Measurements from ENCODE around the gene LSG1. TPM values are rescaled to one million over a fixed set of nuclear protein-coding genes. Genes with fewer than 3 reads are reported as not detected.

The LSG1 gene
- total RNA-seq, 2 donors from 2014 or later = 42.0 to 52.6 TPM

DNA sequence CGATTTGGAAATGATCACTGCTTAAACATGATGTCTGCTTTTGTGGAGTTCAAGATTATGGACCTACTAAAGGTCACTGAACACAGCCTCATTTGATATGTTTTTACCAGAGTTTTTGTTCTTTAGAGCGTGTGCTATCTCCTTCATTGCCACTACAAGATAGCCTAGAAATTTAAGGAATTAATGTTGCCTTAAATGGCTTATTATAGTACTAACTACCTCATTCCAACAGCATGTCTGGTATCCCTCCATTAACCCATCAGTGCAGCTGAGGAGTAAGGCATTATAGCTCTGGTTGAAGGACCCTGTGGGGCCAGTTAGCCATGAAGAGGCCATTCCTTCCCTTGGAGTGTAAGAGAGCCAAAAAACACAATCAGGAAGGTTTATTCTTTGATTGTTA, 11.4 kb upstream of the LSG1 start:
- Mint-ChIP-seq H3K36me3 (ENCODE audit: low read depth) (no peaks in the 10 kb centered on the region), H3K4me1 (peaks cover 26% of the 10 kb centered on the region), H3K27me3 (peaks cover 8% of the 10 kb centered on the region), H3K4me3 (no peak overlapping the region), H3K27ac (no peak overlapping the region)
- ATAC-seq (no peak), DNase-seq (no peak)
- no peaks in the 10 kb centered on the region for H3K9me3 ChIP-seq (ENCODE audit: control insufficient read depth, low read length, poor library complexity, severe bottlenecking)

- Mint-ChIP-seq H3K27ac (no peak overlapping the region), H3K4me3 (no peak overlapping the region), H3K36me3 (ENCODE audit: low read depth) (no peaks in the 10 kb centered on the region), H3K4me1 (peaks cover 26% of the 10 kb centered on the region), H3K27me3 (peaks cover 8% of the 10 kb centered on the region)
- no peaks in the 10 kb centered on the region for H3K9me3 ChIP-seq (ENCODE audit: control insufficient read depth, low read length, poor library complexity, severe bottlenecking)
- DNase-seq (peak; percentile 22 to 50 (median 32)), ATAC-seq (peak; percentile 68)
Measured at GRCh38 chr3:194682694-194683310, 10.8 kb upstream of the LSG1 start.

DNA sequence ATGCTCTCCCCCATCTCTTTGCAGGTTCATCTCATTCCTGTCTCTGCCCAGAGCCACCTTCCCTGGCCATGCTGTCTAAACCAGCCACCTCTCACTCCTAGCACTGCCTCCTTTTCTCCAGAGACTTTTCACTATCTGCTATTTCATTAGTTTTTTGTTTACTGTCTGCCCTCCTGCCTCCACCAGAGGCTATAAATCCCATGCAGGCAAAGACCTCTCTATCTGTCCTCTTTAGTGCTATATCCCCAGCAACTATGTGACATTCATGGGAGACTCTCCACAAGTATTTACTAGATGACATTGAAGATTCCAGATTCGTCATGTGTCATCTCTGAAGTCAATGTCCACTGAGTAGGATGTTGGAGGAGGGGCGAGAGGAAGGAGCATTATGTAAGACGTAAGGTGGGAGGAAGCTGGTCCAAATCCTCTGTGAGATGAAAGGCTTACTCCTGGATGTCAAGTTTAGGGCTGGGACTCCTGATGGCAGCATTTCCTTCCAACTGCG, 10.2 kb upstream of the LSG1 start:
- Mint-ChIP-seq H3K27ac (no peak overlapping the region), H3K4me1 (peaks cover 23% of the 10 kb centered on the region), H3K27me3 (peaks cover 8% of the 10 kb centered on the region), H3K36me3 (ENCODE audit: low read depth) (no peaks in the 10 kb centered on the region), H3K4me3 (no peak overlapping the region)
- no peaks in the 10 kb centered on the region for H3K9me3 ChIP-seq (ENCODE audit: control insufficient read depth, low read length, poor library complexity, severe bottlenecking)
- DNase-seq = no peak
- ATAC-seq = no peak

DNA sequence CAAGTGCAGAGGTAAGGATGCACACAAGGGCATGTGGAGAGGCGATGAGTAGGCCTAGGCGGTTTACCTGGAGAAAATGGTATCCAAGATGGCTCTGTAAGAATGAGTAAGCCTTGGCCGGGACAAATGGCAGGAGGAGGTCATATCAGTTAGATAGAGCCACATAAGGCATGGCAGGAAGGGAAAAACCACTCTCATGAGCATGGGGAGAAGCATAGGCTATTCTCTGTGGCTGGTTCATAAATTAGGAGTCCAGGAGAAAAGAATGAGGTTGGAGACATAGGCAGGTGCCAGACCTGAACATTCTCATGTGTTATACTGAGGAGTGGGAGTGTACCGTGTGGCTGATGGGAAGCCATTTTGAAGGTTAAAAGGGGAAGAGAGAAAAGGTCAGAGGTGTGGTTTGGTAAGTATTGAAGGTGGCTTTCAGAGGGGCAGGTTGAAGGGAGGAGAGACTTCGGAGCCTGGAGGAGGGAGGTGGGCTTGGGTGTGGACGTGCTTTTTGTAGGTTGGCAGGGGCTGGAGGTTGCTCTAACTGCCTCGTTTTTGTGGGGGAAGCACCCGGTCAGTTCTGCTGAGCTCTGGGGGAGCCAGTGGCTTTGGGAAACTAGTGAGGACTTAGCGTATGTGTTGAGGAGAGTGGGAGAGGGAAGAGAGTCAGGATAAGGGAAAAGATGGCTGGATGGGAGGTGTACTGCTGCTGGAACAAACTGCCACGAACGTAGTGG, 9.1 kb upstream of the LSG1 start:
- no peak overlapping the region for H3K27ac Mint-ChIP-seq
- ATAC-seq (no peak), DNase-seq (no peak)
- H3K4me1 Mint-ChIP-seq = peaks cover 23% of the 10 kb centered on the region
- H3K9me3 ChIP-seq (ENCODE audit: control insufficient read depth, low read length, poor library complexity, severe bottlenecking) = no peaks in the 10 kb centered on the region
- H3K36me3 Mint-ChIP-seq (ENCODE audit: low read depth) = no peaks in the 10 kb centered on the region
- H3K4me3 Mint-ChIP-seq = no peak overlapping the region
- peaks cover 8% of the 10 kb centered on the region for H3K27me3 Mint-ChIP-seq

DNA sequence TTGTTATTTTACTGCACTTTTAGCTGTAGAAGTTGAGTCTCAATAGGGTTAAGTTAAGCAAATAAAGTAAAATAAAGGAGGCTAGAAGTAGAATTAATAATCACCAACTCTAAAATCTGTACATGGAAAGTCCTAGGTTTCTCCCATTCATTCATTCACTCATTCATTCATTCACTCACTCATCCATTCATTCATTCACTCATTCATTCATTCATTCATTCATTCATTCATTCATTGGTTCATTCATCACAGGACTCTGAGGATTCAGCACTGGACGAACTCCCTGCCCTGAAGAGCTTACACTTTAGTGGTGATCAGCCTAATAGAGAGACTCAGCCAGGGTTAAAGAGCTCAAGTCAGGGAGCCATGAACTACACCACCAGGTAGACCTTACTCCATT, 4.5 kb upstream of the LSG1 start:
- ATAC-seq = no peak
- DNase-seq = no peak
- Mint-ChIP-seq H3K4me1 (peaks cover 11% of the 10 kb centered on the region), H3K27ac (no peak overlapping the region), H3K27me3 (peaks cover 8% of the 10 kb centered on the region), H3K4me3 (no peak overlapping the region), H3K36me3 (ENCODE audit: low read depth) (no peaks in the 10 kb centered on the region)
- H3K9me3 ChIP-seq (ENCODE audit: control insufficient read depth, low read length, poor library complexity, severe bottlenecking) = no peaks in the 10 kb centered on the region

- ATAC-seq = no peak
Measured at GRCh38 chr3:194675680-194676079, 3.7 kb upstream of the LSG1 start.

GRCh38 chr3:194675081-194675640, 3.2 kb upstream of the LSG1 start:
- ATAC-seq (no peak), DNase-seq (no peak)
- H3K27ac Mint-ChIP-seq = no peak overlapping the region

More at GRCh38 chr3:194675680-194676079, 3.7 kb upstream of the LSG1 start:
- no peak for DNase-seq
- peaks cover 15% of the 10 kb centered on the region for H3K4me1 Mint-ChIP-seq
- no peaks in the 10 kb centered on the region for H3K36me3 Mint-ChIP-seq (ENCODE audit: low read depth)
- no peak overlapping the region for H3K4me3 Mint-ChIP-seq
- H3K27ac Mint-ChIP-seq = no peak overlapping the region
- H3K9me3 ChIP-seq (ENCODE audit: control insufficient read depth, low read length, poor library complexity, severe bottlenecking) = no peaks in the 10 kb centered on the region
- H3K27me3 Mint-ChIP-seq = peaks cover 8% of the 10 kb centered on the region

DNA sequence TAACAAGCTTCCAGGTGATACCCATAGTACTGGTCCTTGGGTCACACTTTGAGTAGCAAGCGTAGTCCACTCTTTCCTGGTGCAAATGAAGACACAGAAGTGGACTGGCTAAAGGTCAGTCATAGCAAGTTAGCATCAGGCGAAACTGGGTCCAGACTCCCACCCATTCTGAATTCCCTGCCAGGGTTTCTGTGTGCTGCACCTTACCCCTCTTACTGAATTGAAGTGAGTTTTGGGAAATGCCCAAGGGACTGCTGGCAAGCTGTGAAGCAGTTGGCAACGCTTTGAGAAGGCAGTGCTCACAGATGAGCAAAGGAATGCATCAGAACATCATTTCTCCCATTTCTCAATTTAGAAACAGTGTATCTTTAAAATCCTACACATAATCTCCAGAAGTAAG, 1.8 kb upstream of the LSG1 start:
- Mint-ChIP-seq H3K36me3 (ENCODE audit: low read depth) (peaks cover under 1% of the 10 kb centered on the region), H3K4me3 (no peak overlapping the region), H3K27ac (no peak overlapping the region), H3K4me1 (peaks cover 24% of the 10 kb centered on the region), H3K27me3 (no peaks in the 10 kb centered on the region)
- ATAC-seq (no peak), DNase-seq (no peak)
- H3K9me3 ChIP-seq (ENCODE audit: control insufficient read depth, low read length, poor library complexity, severe bottlenecking) = no peaks in the 10 kb centered on the region

More at GRCh38 chr3:194675081-194675640, 3.2 kb upstream of the LSG1 start:
- H3K27me3 Mint-ChIP-seq = peaks cover 8% of the 10 kb centered on the region
- no peaks in the 10 kb centered on the region for H3K9me3 ChIP-seq (ENCODE audit: control insufficient read depth, low read length, poor library complexity, severe bottlenecking)
- H3K4me3 Mint-ChIP-seq = no peak overlapping the region
- peaks cover 17% of the 10 kb centered on the region for H3K4me1 Mint-ChIP-seq
- no peaks in the 10 kb centered on the region for H3K36me3 Mint-ChIP-seq (ENCODE audit: low read depth)

GRCh38 chr3:194672876-194673275, 885 bp upstream of the LSG1 start:
- H3K27ac Mint-ChIP-seq = peak overlapping the region; percentile 97
- ATAC-seq (no peak), DNase-seq (no peak)
- H3K4me3 Mint-ChIP-seq = peak overlapping the region; percentile 98
- peaks cover 29% of the 10 kb centered on the region for H3K4me1 Mint-ChIP-seq
- no peaks in the 10 kb centered on the region for H3K9me3 ChIP-seq (ENCODE audit: control insufficient read depth, low read length, poor library complexity, severe bottlenecking)
- no peaks in the 10 kb centered on the region for H3K27me3 Mint-ChIP-seq
- H3K36me3 Mint-ChIP-seq (ENCODE audit: low read depth) = peaks cover 5% of the 10 kb centered on the region

DNA sequence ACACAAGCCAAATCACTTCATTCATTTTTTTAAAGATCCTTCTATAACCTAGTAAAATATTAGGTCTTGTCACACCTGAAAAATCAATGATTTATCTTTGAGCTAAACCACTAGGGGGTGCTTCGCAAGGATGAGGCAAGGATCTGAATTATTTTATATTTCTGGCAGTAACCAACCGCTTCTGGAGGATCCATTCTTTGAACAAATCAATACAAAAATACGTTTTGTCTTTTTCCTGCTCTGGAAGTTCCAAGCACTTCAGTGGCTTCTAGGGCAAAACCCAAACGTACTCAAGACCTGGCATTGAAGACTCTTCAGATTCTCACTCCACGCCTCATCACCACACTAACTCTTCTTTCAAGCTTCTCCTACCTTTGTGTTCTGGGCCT, 486 bp downstream of the LSG1 start:
- ATAC-seq = peak; percentile 34
- Mint-ChIP-seq H3K4me1 (peaks cover 32% of the 10 kb centered on the region), H3K36me3 (ENCODE audit: low read depth) (peaks cover 8% of the 10 kb centered on the region), H3K27ac (peak overlapping the region; percentile 97), H3K4me3 (peak overlapping the region; percentile 98), H3K27me3 (no peaks in the 10 kb centered on the region)
- H3K9me3 ChIP-seq (ENCODE audit: control insufficient read depth, low read length, poor library complexity, severe bottlenecking) = no peaks in the 10 kb centered on the region
- DNase-seq = no peak

GRCh38 chr3:194667363-194667762, 4.6 kb downstream of the LSG1 start:
- ATAC-seq = no peak
- H3K36me3 Mint-ChIP-seq (ENCODE audit: low read depth) = peaks cover 11% of the 10 kb centered on the region
- no peak overlapping the region for H3K4me3 Mint-ChIP-seq

DNA sequence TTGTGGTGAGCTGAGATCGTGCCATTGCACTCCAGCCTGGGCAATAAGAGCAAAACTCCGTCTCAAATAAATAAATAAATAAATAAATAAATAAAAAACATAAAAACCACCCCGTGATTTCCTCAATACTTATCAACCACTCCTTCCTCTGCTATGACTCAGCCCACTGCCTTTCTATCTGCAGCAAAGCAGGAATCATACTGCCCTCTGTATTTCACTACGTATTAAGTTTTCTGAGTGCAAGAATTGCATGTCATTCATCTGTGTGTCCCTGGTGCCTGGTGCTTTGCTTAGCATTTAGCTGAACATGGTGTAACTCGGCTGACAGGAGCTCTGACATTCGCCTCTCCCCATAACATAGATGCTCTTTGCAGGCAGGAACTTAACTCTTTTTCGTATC, 7.1 kb downstream of the LSG1 start:
- ATAC-seq (no peak), DNase-seq (no peak)
- Mint-ChIP-seq H3K4me1 (peaks cover 27% of the 10 kb centered on the region), H3K4me3 (no peak overlapping the region), H3K27ac (peak overlapping the region; percentile 6), H3K36me3 (ENCODE audit: low read depth) (peaks cover 11% of the 10 kb centered on the region), H3K27me3 (no peaks in the 10 kb centered on the region)
- no peaks in the 10 kb centered on the region for H3K9me3 ChIP-seq (ENCODE audit: control insufficient read depth, low read length, poor library complexity, severe bottlenecking)

More at GRCh38 chr3:194667363-194667762, 4.6 kb downstream of the LSG1 start:
- DNase-seq = no peak
- Mint-ChIP-seq H3K4me1 (peaks cover 32% of the 10 kb centered on the region), H3K27me3 (no peaks in the 10 kb centered on the region), H3K27ac (peak overlapping the region; percentile 65)
- no peaks in the 10 kb centered on the region for H3K9me3 ChIP-seq (ENCODE audit: control insufficient read depth, low read length, poor library complexity, severe bottlenecking)

GRCh38 chr3:194661946-194662345, 10.0 kb downstream of the LSG1 start:
- no peaks in the 10 kb centered on the region for H3K9me3 ChIP-seq (ENCODE audit: control insufficient read depth, low read length, poor library complexity, severe bottlenecking)
- H3K4me3 Mint-ChIP-seq = no peak overlapping the region
- H3K36me3 Mint-ChIP-seq (ENCODE audit: low read depth) = peaks cover 5% of the 10 kb centered on the region
- ATAC-seq (no peak), DNase-seq (no peak)
- H3K4me1 Mint-ChIP-seq = peaks cover 13% of the 10 kb centered on the region
- H3K27me3 Mint-ChIP-seq = no peaks in the 10 kb centered on the region
- peak overlapping the region; percentile 14 for H3K27ac Mint-ChIP-seq
